Measurements from ENCODE around the gene ZNF860.
"Not testable (repeated sequence)": the region's sequence is repeated elsewhere in the genome, so short reads cannot be mapped to it uniquely, and the experiment has no call there.

Gene ZNF860

DNA sequence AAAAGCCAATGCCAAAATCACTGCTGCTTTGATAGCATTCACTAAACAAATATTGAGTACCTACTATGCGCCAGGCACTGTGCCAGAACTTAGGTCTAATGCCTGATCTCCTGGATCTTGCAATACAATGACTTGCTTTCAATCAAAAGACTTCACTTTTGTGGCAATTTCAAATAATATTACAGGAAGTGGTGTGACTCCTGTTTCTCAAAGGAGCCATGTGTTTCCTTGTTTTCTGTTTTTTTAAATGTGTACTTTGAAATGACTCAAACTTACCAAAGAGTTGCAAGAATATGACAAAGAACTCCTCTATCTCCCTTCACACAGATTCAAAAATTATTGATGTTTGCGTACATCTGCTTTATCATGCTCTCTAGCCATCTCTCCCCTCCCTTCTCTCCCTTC lies 18.7 kb upstream of the ZNF860 start:
- no peak for DNase-seq

DNA sequence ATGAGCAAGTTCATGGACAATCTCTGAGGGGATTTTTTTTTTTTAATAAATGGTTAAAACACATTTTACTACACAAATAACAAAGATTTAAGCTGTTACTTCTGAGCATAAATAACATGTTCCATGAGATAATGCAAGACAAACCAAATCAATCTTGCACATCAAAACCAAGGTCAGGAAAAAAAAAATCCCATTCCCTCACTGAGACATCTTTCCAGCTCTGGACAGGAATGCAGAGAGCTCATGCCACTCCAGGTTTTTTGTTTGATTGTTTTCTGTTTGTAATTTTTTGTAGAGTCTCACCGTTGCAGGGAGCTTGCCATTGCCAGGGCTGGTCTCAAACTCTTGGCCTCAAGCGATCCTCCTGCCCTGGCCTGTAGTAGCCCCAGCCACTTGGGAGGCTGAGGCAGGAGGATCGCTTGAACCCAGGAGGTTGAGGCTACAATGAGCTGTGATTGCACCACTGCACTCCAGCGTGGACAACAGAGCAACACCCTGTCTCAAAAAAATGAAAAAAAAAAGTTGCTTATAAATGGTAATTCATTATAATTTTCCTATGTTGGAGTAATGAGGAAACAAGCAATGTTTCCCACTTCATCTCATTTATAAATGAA lies 14.5 kb upstream of the ZNF860 start:
- no peak for DNase-seq

DNA sequence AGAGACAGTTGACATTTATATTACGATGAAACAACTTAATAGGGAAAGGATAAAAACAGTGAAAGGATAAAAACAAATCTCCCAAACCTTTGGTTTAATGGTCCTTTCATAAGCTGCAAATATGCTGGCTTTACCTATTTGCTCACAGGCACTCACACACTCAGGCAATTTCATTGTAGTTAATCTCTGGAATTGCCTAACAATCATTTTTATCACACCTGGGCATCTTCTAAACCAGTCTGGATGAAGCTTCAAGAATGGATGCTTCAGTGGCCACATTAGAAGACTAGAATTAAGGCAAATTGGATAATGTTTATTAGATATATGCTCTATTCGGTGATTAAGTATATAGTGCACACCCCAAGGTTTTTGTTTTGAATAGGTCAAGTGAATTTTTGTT lies 14.0 kb upstream of the ZNF860 start:
- no peak for DNase-seq

DNA sequence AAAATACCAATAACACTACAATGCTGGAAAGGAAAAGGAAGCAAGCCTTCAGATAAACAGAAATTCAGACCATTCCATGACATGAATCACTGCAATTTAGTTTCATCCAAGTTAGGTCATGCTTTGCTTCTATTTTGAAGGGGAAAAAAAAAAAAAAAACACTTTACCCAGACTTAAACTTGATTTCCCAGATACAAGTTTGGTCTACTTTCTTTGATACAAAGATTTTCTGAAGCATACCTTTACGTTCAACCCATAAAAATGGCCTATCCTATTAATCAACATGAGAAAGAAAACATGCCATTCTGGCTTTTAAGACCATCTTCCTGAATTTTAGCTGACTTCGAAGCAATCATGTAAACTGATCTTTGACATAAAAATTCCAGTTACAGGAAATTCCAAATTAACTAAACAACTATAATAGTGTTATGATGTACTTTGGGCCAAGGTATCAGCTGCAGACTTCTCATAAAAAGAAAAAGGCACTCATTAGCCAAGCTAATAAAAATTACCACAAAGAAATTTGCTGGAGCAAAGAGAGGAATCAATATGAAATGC lies 13.1 kb upstream of the ZNF860 start:
- no peak for DNase-seq

DNA sequence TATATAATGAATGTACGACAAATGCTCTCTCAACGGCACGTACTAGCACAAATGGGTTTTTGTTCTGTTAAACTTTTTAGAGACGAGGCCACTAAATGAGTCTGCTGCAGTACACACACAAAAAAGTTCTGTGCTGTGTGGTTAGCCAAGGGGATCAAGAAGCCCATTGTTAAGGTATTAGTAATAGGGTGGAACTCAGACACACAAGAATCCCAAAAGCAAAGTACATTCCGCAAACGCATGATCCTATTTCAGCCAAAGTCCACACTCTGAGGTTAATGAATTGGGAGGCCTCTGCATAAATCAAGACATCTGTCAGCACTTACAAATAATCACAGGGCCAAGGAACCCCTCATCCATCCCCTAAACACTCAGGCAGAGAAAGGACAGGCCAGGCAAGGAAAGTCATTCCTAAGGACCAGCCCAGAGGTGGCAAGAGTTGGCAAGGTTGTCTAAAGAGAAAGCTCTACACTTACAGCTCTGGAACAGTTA lies 12.6 kb upstream of the ZNF860 start:
- DNase-seq, result peak; percentile 69

DNA sequence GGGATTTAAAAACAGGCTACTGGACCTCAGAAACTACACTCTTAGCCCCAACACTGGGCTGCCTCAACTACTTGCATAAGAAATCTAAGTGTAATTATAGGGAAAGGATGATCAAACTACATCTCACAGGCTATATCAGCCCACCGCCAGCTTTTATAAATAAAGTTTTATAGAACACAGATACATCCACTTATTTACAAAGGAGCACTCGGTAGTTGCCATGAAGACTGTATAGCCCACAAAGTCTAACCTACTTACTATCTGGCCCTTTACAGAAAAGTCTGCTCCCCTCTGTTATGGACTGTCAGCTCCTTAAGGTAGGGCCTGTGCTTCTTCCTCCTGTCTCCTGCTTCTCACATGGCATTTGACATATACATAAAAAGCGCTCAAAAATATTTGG lies 9.9 kb upstream of the ZNF860 start:
- no peak for DNase-seq

DNA sequence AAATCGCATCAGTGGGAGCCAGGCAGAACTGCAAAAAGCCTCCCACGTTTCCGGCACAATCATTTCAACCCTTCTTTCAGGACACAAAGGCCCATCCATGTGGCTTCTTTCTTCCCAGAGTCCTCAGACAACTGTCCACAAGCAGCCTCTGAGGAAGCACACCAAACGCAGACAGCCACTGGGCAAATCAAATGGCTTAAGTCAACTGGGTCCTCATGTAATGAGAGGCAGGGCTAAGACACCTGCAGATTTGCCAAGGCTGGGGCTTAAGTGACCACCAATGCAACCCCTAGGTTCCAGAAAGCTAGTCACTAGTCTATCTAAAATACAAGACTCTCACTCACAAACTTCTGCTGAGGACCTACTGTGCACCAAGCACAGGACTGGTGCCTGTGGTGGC lies 8.5 kb upstream of the ZNF860 start:
- DNase-seq, result no peak

DNA sequence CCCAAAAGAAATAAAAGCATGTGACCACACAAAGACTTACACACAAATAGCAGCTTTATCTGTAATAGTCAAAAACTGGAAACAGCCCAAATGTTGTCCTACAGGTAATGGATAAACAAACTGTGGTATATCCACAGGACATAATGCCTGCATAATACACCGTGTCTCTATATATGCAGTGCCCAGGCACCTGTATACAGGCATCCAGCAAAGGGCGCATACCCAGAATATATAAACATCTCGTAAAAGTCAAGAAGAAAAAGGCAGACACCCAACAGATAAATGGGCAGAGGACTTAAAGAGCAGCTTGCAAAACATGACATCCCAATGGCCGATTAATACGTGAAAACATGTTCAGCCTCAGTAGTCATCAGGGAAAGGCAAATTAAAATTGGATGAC lies 7.7 kb upstream of the ZNF860 start:
- DNase-seq, result no peak

DNA sequence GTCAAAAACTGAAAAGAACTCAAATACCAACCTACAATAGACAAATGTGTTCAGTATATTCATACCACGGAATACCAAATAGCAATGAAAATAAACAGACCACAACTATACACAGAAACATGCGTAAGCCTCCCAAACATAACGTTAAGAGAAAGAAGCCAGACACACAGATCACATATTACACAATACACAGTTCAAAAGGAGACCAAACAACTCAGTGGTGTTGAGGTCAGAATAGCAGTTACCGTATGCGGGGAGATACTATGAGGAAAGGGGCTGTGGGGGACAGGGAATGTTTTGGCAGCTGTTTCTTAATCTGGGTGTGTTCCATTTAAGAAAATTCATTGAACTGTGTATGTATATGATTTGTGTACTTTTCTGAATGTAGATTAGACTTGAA lies 7.1 kb upstream of the ZNF860 start:
- DNase-seq, result no peak

DNA sequence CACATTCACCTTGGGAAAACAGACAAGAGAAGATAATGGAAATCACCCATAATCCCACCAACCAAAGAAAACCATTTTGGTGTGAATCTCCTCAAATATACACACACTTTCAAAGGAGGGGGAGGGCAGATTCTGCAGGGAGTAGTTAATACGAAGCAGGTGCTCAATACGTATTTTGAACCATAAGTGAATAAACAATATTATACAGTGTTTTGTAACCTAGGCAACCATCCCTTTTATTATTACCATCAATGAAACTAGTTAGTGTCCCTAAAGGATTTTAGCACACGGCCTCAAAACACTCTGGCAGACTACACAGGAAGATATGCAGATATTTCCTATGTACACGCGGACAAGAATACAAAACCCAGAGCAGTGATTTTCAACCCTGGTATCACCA lies 6.6 kb upstream of the ZNF860 start:
- no peak for DNase-seq

DNA sequence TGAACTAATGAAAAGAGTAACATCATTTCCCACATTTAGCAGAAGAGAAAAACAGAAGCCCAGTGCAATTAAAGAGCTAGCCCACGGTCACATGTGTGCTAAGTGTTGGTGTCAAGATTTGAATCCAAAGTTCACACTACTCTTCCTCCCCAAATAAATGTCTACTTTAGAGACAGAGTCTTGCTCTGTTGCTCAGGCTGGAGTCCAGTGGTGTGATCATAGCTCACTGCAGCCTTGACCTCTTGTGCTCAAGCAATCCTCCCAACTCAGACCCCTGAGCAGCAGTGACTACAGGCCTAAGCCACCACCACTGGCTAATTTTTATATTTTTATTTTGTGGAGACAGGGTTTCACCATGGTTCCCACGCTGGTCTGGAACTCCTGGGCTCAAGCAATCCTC lies 5.2 kb upstream of the ZNF860 start:
- no peak for DNase-seq

DNA sequence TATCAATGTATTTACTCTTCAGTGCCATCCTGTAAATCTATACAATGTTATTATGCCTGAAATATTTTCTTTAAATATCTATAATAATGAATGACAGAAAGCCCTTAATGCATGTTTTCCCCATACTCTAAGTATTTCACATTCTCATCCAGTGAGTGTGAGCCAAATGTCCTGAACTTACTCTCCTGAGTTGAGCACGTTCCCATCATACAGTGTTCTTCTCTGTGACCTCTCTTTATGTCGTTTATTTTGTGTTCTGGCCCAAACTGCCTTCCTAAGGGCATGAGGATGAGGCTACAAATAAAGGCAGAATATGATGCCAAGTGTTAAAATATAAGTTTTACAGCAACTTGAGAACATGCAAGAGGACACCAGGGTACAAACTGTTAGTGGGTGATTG lies 3.8 kb upstream of the ZNF860 start:
- DNase-seq, result no peak

DNA sequence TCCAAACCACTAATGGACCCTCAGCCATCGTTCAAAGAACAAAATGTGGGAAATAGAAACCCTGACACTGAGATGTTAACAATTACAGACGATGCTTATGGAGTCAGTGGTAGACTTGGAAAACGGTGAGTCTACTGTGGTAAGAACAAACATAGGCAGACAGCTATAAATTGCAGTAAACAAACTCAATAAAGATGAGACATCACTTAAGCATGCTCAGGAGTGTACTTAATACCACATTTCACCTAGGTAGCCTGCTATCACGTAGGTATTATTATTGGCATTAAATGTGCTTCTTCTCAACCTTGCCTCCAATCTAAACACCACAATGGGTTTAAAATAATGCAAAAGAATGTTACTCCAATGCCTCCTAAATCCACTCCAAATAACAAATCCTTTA lies 3.0 kb upstream of the ZNF860 start:
- no peak for DNase-seq

DNA sequence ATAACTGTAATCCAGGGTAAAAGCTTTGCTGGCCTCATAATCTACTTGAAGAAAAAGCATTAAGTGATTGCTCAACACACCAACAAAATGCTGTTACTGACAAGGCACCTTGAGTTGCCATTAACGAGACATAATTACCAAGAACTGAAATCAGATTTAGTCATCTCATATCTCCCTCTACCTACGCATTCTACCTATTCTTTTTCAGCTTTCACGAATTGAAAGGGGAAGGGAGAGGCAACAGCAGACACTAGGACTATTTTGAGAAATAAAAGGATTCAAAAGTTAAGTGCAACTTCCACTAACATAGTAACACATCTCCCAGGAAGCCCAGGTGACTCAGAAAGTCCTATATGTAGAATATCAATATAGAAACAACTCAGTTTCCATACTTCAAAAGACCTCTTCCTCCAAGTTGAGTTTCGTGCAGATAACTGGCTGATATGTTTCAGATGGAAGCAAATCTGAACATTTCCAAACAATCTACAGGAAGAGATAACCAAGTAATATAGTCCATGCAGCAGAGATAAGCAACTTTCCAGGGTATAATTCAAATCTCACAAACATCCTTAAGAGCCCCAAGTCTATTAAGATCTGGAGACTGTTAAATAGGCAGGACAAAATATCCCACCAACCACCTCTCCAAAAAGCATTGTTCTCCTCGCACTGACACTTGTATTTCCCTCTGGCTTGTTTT lies 2.4 kb upstream of the ZNF860 start:
- DNase-seq, result no peak

DNA sequence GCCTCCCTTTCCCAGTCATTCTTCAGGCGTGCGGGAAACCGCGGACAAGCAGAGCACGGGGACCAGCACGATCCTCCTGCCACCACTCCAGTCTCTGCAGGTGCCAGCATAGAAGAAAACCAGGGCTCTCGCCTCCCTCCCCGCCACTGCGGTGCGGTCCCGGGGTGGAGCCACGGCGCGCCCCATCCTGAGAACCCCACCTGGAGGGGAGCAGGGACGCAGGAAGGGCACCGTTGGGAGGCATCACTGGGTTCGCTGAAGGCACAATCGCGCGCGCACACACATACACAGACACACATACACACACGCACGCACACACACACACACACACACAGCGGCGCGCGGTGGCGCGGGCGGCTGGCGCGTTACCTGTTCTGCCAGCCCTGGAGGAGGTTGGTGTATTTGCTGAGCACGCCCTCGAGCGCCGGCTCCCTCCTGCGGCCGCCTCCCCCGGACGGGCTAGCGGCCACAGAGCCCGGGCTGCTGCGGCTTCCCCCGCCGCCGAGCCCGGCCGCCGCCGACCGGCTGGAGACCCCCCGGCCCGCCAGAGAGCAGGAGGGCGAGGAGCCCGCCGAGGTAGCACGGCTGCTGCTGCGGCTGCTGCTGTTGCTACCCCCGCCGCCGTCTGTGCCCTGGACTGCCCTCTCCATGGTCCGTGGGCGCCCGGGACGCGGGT lies 882 bp upstream of the ZNF860 start:
- DNase-seq, result peak; percentile 72

DNA sequence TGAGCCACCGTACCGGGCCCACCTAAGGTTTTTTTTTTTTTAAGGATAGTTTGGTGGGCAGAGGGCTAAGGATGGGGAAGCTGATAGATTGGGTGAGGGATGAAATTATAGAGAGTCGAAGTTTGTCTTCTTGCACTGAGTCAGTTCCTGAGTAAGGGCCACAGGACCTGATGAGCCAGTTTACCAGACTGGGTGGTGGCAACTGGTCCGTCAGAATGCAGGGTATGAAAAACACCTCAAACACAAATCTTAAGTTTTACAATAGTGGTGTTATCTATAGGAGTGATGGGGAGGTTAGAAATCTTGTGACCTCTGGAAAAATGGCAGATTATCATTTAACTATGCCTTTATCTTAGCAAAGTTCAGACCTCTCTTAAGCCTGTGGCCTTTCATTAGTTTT lies 2.8 kb downstream of the ZNF860 start:
- no peak for DNase-seq

DNA sequence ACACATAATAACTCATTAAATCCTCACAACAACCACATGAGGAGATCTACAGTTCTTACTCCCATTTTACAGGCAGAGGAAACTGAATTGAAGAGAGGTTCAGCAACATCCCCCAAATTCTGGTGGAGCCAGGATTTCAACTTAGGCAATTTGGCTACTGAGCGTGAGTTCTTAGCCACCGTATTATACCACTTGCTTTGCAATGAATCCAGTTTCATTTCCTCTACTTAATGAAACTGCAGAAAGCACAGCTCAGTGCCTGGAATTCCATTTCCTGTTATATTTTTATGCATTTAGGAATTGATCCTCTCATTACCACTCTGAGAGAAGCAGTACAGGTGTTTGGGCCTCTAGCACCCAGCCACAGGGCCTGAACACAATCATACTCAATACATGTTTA lies 4.3 kb downstream of the ZNF860 start:
- DNase-seq, result no peak

DNA sequence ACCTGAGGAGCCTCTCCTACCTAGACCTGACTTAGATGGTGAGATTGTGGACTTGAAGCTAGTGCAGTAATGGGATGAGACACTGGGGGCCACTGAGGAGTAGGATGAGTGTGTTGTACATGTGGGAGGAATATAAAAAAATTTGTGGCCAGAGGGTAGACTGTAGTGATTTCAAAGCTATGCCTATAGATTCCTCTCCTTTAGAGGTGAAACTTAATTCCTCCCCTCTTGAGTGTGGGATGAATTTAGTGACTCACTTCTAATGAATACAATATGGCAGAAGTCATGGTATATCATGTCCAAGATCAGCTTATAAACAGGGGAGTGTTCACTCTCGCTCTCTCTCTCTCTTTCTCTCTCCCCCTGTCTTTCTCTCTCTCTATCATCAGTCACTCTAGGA lies 6.7 kb downstream of the ZNF860 start:
- DNase-seq, result no peak

DNA sequence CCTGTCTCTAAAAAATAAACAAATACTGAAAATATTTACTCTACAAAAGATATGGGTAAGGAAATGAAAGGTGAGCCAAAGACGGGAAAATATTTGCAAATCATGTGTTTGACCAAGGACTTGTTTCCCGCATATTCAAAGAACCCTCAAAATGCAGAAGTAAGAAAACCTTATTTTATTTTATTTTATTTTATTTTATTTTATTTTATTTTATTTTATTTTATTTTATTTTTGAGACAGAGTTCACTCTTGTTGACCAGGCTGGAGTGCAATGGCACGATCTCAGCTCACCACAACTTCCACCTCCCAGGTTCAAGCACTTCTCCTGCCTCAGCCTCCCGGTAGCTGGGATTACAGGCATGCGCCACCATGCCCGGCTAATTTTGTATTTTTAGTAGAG lies 11.4 kb downstream of the ZNF860 start:
- DNase-seq, result not testable (repeated sequence)

DNA sequence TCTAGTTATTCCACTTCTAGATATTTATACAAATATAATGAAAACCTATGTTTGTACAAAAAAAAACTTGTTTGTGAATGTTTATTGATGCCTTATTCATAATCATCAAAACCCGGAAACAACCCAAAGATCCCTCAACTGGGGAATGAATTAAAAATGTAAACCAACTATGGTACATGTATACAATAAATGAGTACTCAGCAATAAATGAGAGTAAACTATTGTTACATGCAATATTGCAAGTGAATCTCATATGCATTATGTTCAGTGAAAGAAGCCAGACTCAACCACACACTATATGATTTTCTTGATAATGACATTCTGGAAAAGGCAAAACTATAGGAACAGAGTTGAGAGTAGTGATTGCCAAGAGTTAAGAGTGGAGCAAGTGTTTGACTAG lies 12.3 kb downstream of the ZNF860 start:
- no peak for DNase-seq

DNA sequence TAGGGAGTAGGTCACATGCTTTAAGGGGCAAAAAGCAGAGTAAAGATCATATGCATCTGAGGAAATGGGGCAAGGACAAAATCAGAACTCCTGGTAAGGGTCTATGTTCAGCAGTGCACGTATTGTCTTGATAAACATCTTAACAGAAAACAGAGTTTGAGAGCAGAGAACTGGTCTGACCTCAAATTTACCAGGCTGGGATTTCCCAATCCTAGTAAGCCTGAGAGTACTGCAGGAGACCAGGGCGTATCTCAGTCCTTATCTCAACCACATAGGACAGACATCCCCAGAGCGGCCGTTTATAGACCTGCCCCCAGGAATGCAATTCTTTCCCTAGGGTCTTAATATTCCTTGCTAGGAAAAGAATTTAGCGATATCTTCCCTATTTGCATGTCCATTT lies 13.5 kb downstream of the ZNF860 start:
- DNase-seq, result not testable (repeated sequence)

DNA sequence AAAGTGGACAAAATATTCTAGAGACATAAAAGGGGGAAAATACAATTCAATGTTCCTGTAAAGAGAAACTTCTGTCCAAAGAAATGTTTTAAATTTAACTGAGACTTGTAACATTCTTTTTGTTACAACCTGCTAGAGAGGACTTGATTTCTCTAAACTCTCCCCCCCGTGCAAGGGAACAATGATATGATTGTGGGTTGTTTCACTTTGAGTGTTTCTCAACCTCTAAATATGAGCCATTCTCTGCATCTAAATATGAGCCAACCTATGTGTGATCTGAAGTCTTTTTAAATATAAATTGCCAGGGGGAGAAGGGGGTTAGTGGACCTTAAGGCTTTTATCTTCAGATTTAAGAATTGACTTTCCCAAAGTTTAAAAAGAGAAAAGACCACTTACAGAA lies 14.6 kb downstream of the ZNF860 start:
- DNase-seq, result no peak

DNA sequence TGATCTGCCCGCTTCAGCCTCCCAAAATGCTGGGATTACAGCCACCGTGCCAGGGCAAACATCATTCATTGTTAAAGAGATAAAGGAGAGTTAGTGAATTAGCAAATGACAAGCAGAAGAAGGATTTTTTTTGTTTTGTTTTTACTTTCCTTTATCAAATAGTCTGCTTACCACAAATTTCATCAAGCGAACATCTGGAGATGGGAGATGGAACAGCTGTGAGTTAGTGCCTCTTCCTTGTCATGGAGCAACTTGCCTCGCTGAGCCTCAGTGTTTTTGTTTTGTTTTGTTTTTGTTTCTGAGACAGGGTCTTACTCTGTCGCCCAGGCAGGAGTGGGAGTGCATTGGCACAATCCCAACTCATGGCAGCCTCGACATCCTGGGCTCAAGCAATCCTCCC lies 15.9 kb downstream of the ZNF860 start:
- DNase-seq, result no peak

DNA sequence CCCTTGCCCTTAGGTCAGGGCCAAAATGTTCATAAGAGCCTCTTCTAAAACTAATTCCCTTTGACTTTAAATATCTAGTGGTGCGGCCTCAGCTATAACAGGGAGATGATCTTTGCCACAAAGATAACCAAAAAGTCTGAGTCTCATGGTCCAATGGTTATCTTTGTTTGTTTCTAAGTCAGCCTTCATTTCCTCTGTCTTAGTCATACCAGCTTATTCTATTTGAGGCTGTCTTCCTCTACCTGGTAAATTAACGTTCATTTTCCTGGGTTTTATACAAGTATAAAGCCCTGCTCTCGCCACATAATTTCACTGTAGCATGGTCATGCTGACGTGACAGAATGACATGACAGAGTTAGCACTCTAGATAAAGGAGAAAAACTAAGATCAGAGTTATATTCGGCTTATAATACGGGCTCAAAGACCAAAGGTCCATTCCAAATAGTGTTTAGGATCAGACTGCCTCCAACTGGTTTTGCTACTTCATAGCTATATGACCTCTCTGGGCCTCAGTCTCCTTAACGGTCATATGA lies 18.4 kb downstream of the ZNF860 start:
- DNase-seq, result no peak

All from left hindlimb (tissue), 1 donor.